HG02642 (cell line): ENCODE data around the gene TMPRSS9.

ENCODE experiments used
- ATAC-seq: cut with Tn5 transposase; IDR thresholded peaks from one replicate; pipeline ENCODE4 v1.9.1; 2021; ENCODE audit warnings: mild to moderate bottlenecking; ENCODE audit not compliant: unreplicated experiment, poor library complexity

The TMPRSS9 gene

DNA sequence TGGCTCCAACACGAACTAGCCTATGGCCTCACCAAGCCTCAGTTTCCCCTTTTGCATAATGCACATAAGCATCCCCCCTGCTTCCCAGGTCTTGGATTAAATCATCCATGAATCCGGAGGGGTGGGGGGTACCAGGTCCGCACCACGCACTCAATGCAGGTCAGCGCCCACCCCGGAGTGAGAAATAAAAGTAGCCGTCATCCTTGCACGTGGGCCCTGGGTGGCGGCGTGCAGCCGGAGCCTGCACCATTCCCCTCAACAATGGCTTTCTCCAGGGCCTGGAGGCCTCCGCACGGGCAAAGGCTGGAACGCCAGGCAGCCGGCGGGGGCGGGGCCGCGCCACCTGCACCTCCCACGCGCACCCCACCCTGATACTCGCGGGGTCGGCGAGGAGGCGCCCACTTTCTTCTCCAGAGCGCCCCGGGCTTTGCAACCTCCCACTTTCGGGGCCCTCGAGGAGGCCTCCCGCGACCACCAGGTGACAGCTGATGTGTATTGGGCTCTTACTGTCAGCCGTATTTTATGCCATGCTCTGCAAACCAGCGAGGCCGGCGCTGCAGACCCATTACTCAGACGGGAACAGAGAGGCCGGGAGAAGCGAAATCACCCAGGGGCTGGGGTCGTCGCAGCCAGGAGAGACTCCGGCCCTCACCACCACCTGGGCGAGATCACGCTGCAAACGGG is 115.1 kb downstream of the TMPRSS9 start:
- ATAC-seq = peak; percentile 8
